Stimulated activated CD8-positive, alpha-beta memory T cell treated with anti-CD3 and anti-CD28 coated beads, Interleukin-4, amount 100 ng/mL, for 1 hour (primary cell): ENCODE measurements around the gene AKNAD1.
A peak's percentile ranks its signal among the peaks of the same experiment; 100 is the strongest.

Experiments used
- DNase-seq, 2 donors: peaks; one replicate each; pipeline ENCODE4 v3.0.0-alpha.2; 2020; ENCODE audit warnings: low read depth in 2 of 2, low spot score in 1 of 2

Gene AKNAD1

DNA sequence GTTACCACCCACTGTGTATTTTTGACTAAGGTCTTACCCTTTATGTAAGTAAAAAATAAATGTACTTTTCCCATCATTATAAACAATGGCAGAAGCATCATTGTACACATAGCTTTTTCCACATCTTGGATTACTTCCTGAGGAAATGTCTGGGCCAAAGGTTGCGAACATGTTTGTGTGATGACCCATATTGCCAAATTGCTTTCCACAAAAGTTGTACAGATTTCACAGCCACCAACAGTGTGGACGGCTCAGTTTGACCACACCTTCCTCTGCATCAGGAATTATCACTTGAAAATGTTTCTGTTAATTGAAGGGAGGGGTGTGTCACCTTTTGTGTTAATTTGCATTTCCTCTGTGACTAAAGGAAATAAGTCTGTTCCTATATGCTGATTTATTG lies 25.7 kb downstream of the AKNAD1 start:
- DNase-seq: no peak

DNA sequence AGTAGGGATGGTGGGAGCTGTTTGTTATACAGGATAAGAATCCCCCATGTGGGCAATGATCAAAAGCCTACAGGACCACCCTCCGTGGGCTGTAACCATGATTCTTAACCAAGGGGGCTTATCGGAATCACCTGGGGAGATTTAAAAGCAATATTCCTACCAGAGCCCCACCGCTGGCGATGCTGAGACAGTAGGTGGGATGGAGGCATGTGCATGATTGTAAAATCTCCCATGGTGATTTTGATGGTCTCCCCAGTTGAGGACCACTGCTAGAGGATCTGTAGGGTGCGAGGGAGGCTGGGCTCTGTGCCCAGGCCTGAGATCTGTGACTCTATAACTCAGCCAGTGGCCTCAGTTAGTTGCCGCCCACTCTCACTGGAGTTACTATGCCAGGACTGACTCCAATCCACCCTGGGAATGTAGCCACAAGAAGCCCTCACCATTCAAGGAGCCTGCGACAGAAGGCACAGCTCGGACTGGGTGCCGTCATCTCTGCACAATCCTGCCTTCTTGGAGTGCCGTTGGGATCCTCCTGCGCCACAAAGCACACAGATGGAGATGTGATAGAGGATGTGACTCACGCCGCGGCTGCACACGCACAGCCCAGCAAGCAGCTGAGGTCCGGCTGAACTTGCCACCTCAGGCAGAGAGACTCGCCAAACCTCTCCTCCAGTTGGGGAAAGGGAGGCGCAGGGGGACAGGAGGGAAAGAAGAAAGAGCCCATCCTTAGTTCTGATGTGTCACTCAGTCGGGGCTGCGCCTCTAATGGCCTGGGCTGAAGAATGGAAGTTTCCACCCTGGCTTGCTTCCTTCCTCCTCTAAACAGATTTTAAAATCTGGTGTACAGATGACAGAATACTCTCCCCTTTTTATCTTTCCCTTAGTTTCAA lies 26.5 kb downstream of the AKNAD1 start:
- no peak for DNase-seq

DNA sequence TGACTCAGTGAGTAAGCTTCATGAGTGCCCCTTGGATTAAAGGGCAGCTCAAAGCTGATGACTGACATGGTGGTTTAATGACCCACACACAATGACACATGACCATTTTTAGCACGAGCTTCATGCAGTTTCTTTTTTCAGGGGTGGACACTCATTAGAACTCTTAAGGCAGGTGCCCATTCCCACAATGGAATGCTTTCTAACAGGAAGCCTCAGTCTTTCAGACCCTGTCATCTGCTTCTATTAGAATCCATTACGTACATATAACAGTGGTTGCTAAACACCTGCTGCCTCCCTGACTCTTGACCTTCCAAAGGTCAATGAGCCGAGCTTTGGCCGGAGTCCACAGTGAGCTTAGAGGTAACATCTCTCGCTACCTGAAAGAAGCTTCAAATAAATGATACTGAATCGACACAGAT lies 27.4 kb downstream of the AKNAD1 start:
- no peak for DNase-seq

DNA sequence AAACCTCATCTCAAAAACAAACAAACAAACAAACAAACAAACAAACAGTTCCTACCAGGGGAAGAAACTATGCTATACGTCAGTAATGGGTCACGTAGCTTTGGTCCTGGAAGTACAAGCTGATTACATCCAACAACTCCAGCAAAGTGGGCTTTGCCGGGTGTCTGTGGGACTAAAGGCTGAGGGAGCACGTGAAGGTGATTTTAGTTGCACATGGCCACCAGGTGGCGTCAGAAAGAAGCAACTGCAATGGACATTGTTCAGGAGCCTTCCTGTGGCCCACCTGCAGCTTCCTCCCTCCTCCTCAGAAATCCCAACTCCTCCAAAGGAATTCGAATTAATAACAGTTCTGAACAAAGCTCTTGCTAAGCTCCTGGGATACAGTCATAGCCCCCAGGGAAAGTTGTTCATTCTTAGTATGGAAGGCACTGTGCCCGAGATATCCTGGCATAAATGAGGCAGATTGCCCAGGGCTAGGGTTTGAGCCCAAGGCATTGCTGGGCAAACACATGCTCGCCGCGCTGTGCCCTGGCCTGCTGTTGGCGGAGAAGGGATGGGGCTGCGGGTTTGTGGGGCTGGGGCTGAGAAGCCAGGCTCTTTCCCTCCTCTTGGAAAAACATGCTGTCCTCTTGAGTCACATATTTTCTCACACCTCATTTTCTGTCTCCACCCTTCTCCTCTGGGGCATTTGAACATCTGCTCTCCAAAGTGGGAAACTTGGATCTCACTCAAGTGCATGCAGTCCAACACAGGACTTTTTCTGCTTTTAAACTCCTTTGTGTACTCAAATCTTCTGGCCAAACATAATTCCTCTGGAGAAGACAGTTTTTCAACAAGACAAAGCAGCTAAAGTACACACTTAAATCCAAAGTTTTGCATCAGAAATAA lies 28.6 kb downstream of the AKNAD1 start:
- peak; percentile 19 to 42 for DNase-seq

DNA sequence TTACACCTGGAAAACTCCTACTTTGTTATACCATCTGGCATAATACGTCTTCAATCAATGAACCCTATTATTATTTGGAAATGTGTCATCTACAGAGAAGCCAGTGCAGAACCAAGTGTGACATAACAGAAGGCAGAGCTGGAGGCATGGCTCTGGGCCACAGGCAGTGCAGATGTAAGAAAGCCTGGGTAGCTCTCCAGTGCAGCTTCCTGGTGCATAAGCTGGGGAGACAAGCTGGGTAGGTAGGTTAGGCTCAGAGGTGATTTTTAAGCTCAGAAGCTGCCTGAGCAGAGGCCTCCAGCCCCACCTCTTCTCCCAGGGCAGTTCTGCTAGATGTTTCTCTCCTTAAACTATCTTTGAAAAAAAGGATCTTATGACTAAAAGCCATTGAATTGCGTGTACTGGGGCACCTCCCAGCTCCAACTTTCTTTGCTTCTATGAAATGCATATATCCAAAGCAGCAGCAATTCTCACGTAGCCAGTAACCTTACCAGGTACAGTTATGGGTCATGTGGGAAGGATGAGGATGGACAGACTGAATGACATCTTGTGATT lies 30.7 kb downstream of the AKNAD1 start:
- no peak for DNase-seq

DNA sequence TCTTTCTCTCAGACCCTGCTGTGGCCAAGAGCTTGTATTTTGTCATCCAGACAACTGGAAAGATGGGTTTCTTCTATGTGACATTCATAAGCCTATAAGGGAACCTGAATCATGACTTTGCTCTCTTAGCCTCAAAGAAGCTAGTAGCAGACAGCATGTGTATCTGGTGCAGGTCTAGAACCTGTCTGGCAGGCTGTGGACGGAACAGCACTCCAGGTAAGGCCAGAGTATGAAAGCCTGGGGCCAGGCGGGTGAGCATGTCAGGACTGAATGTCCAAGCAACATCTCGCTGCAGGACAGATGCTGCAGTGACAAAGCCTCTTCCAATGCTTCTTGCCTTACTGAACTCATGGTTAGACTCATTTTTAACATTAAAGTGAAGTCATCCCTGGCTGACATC lies 32.8 kb downstream of the AKNAD1 start:
- DNase-seq: no peak

DNA sequence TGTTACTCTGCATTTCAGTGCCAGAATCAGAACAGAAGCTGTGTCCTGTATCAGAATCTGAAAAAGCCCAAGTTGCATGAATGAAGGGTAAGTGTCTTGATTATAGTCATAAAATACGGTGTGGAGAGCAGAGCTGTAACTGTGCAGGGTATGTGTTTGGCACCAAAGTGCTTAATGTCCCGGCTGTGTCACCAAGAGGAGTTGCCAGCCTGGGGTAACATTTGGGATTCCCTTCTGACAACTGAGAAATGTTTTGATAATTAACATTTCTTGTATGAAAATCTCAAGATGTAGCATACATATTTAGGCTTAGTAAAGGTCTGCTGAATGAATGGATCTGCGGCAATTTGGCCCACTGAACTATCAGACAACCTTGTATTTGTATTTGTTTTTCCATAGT lies 33.3 kb downstream of the AKNAD1 start:
- no peak for DNase-seq

DNA sequence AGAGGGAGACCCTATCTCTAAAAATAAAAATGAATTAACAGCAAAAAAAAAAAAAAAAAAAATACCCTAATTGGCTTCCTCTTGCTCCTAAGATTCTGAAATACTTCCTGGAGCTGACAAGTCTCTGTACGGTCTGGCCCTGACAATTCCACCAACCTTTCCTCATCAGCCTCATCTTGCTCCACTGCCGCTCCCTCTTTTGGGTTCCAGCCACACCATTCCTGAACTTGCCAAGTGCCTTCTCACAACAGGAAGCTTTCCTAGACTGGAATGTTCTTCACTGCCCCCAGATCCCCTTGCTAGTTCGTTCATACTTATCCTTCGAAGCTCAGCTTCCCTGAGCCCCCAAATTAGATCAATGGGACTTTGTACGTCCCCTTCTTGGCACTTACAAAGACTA lies 37.0 kb downstream of the AKNAD1 start:
- DNase-seq: no peak

DNA sequence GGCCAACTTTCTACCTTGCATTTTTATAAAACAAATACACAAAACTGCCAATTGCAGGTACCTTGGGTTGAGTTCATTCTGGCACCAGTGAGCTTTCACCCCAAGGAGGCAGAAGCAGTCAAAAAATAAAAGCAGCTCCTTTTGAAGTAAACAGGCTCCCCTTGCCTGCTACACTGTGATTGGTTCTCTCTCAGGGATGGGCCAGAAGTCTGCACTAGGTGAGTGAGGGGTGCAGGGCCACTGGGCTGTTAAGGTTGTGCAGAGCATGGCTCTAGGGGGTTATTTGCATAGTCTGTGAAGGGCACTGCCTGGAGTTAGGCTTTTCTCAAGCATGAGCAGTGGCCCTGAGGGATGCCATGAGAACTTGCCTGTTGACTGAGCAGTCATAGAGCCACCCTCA lies 39.1 kb downstream of the AKNAD1 start:
- DNase-seq: no peak

DNA sequence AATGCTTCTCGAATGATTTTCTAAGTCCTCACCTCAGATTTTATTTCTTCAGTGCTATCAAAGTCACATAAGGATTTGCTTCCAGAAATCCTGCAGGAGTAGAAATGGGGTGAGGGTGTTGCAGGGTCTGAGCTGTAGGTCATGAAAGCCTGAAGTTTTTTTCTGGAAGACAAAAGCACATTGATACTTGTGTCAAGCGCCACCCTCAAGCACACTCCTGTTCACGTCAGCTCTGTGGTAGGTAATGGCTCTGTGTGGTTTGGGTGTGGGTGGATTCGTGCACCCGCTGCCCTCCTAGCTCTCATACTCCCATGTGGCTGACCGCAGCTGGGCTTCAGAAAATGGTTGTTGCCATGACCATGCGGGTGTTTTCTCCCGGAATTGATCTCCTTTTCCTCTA lies 39.9 kb downstream of the AKNAD1 start:
- DNase-seq: no peak

DNA sequence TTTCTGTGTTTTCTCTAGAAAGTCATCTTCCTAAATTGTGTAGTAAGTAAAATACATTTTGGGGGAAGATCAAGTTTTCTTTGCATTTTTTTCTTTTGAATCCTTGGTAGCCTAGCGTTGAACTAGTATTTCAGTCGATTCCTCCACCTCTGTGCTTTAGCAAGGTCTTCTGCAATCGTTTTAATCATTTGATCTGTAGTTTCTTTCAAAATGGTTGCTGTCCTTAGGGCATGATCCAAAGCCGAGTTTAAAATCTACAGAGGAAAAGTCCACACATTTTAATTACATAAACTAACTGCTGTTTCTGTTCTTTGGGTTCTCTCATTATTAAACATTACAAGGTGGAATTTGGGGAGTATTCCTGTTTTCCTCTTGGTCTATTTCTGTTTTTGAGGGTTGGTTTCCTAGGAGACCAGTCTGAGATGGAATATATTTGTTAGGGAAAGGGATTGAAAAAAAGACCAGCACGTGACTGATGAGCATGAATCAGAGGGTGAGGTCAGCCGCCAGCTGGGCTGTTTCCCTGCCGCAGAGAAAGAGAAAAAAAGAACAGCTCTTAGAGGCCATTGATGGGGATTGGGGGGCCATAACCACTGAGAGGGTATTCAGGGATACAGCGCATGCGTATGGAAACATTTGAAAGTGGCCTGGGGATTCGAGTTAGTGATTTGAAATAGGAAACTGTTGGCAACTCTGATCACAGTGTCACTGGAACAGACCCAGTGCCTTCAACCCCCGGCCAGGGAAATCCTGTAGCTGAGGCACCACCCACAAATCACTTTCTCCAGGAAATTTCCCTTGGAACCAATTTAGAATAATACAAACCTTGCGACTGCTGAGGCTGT lies 40.6 kb downstream of the AKNAD1 start:
- DNase-seq: no peak

DNA sequence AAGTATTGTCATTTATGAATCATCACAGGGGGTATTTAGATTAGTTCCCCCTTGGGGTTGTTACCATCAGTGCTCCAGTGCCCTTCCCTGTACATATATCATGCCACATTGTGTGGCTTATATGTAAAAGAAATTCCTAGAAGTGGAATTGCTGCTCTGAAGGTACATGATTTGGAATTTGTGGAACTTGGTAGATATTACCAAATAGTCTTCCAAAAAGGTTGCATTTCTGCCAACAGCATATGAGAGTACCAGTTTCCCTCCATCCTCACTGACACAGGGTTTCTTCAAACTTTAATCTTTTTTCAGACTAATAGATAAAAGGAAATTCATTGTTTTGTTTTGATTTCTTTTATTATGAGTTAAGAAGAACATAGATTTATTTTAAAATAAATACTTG lies 41.3 kb downstream of the AKNAD1 start:
- DNase-seq: no peak

DNA sequence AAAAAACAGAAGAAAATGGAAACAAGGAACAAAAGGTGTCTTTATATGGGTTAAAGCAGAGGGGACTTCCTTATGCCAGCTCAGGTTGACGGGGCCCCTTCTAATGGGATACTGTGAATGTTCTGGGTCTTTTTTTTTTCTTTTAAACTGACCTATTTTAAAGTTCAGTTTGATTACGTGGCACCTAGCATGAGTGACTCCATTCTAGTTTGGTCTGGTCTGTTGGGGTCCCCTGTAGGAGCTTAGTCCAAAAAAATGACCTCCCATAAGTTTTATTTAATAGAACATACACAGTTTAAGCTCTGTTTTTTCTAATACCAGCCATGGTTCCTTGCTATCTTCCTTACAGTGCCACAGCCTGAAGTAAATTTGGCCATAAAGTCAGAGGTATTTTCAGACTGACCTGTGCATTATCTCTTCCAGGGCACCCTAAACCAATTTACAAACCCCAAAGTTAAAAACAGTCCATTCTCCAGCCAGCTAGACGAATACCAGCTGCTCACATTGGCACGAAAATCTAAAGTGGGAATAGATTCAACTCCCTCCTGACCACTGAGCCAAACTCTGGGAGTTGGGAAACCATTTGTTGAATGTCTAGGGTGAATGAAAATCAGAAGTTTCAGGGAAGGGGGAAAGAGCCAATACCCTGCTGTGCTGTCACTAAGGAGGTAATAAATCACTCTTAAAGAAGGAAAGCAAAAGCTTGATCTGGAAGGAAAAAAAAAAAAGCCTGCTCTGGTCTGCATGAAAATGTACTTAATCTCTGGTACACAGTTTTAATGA lies 42.4 kb downstream of the AKNAD1 start:
- no peak for DNase-seq

DNA sequence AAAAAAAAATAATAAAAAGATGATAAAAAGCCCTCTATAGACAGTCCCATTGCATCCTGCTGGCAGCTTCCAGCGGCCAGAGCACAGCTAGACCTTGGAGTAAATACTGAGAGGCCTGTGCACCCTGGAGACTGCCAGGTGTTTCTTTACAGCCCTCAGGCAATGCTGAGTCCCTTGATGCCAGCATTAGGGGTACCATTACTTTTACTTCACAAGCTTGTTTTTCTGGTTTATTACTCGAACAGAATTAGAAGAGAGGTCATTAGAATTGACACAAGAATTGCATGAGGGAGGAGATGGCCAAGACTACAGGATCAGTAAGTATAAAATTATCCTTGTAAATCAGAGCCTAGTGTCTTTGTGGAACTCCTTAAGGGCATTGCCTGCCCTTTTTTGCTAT lies 43.6 kb downstream of the AKNAD1 start:
- no peak for DNase-seq

DNA sequence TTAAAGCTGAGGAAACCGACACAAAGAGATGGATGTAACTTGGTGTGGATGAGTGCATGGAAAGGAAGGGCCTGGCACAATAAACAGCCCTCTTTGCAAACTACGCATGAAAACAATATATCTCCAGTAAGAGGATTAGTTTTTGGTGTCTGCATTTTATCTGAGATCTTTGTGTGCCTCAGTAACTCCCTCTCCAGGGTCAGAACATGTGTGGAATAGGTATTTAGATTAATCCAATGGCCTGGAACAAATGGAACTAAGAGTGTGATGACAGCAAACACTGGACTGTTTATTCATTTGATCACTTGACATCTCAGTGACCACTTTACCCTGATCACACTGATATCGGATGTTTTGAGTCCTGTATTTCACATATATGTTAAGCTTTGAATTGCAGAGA lies 45.3 kb downstream of the AKNAD1 start:
- no peak for DNase-seq

DNA sequence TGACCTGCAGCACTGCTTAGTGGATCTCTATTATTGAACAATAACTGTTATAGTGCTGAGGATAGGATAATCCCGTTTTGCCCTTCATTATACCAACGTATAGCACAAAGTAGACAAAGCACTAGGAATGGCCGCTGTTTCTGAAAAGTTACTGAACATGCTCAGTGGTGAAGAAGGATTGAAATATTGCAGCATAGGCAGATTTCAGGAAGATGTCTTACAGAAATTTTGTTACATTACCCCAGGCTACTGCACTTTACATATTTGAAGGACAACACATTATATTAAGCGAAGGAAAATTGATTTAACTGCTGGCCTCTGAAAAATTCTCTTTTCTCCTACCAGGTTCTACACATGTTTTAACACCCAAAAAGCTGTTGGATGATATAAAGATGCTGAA lies 48.5 kb downstream of the AKNAD1 start:
- DNase-seq: no peak

DNA sequence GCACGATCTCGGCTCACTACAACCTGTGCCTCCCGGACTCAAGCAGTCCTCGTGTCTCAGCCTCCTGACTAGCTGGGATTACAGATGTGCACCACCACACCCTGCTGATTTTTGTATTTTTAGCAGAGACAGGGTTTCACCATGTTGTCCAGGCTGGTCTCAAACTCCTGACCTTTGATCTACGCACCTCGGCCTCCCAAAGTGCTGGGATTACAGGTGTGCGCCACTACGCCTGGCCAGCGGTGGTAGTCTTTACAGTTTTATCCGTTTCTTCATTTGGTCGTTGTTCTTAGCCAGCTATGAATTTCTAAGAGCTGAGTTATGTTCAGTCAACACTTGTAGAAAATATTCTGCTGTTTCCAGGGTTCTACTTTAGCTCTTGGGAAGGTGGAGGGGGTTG lies 53.3 kb downstream of the AKNAD1 start:
- DNase-seq: no peak

DNA sequence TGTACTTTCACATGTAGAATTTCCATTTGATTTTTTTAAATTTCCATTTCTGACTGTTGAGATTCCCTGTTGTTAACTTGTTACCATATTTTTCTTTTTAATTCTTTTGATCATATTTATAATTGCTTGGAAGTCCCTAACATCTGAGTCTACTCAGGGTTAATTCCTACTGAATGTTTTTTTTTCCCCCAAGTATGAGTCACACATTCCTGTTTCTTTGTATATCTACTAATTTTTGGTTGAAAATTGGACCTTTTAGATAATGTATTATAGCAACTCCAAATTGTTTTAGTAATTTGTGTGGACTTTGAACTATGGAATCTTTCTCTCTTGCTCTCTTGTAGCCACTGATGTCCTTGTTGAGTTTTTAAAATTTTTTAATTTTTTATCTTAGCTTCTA lies 55.8 kb downstream of the AKNAD1 start:
- DNase-seq: no peak

DNA sequence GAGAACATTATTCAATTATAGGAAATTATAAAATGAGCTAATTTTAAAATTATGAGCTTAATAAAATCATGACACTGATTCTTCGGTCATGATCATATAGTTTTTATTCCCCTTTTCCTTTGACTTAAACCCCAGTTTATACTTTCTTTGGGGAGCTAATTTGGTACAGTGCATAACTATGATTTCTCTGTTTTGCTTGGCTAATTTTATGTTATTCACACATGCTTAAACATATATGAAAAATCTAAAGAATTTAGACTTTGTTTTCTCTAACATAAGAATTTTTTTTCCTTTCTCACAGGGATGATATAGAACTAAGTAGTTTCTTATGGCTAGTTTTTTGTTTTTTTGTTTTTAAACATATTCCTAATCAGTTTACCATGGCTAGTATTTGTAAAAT lies 57.9 kb downstream of the AKNAD1 start:
- DNase-seq: no peak

DNA sequence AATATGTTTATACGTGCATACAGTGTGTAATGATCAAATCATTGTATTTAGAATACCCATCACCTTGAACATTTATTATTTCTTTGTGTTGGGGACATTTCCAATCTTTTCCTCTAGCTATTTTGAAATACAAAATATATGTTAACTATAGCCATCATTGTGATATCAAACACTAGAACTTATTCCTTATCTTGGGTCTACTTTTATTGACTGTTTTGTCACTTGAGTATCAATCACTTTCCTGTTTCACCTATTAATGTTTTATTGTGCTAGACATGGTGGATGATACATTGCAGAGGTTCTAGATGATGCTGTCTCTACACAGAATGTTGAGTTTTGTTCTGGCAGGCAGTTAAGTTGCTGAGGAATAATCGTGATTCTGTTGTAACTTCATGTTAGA lies 64.5 kb downstream of the AKNAD1 start:
- DNase-seq: no peak
